Aorta (tissue), 5 donors: ENCODE data around the gene ZNF620. TPM values are rescaled to one million over a fixed set of nuclear protein-coding genes. Genes with fewer than 3 reads are reported as not detected.

Experiments
- ATAC-seq: fragments of 200-7000 bp; cut with Tn5 transposase; one replicate; pipeline ENCODE4 v1.9.1; 2022; ENCODE audit warnings: moderate library complexity; ENCODE audit not compliant: low FRiP score
- DNase-seq, 2 donors: peaks; one replicate each; pipeline ENCODE4 v3.0.0-alpha.2; 2020
- H3K27ac ChIP-seq, 2 donors: one replicate each; pipeline ENCODE4 v1.5.1; 2013; ENCODE audit warnings: low read length in 2 of 2, mild to moderate bottlenecking in 2 of 2, moderate library complexity in 2 of 2, control low read depth in 1 of 2, inconsistent platforms in 1 of 2, low read depth in 1 of 2
- H3K27me3 ChIP-seq, 2 donors: one replicate each; pipeline ENCODE4 v1.6.1; 2013; ENCODE audit warnings: control low read depth in 1 of 2, low read length in 1 of 2, mild to moderate bottlenecking in 1 of 2, moderate library complexity in 1 of 2; ENCODE audit not compliant: insufficient read depth in 2 of 2, control insufficient read depth in 1 of 2
- H3K36me3 ChIP-seq, 2 donors: one replicate each; pipeline ENCODE4 v1.6.1; 2013; ENCODE audit warnings: control low read depth in 1 of 2, low read length in 1 of 2, mild to moderate bottlenecking in 1 of 2; ENCODE audit not compliant: insufficient read depth in 2 of 2, control insufficient read depth in 1 of 2
- H3K4me1 ChIP-seq, 2 donors: one replicate each; pipeline ENCODE4 v1.6.1; 2013; ENCODE audit warnings: low read length in 2 of 2, control low read depth in 1 of 2, mild to moderate bottlenecking in 1 of 2, moderate library complexity in 1 of 2; ENCODE audit not compliant: insufficient read depth in 2 of 2, control insufficient read depth in 1 of 2
- H3K4me3 ChIP-seq, 2 donors: one replicate each; pipeline ENCODE4 v1.5.1; 2013; ENCODE audit warnings: low read length in 2 of 2, control low read depth in 1 of 2, mild to moderate bottlenecking in 1 of 2
- H3K9me3 ChIP-seq: one replicate; pipeline ENCODE4 v1.6.1; 2013; ENCODE audit warnings: mild to moderate bottlenecking, low read length; ENCODE audit not compliant: control insufficient read depth
- WGBS, 2 donors: extraction: QIAGEN DNeasy Blood & Tissue Kit; methylation state at CpG; one replicate each; pipeline ENCODE4 v1.1.7; 2013; 5-methylcytosine and 5-hydroxymethylcytosine counted together
- intact Hi-C, 2 donors: fragments of 100-400 bp; cut with DNase I; formaldehyde crosslinking; loops; one replicate each; pipeline versions ENCODE4 v1.14.2 to v1.15.0; 2022
- polyA plus RNA-seq, 2 donors: library from polyadenylated mRNA; stranded (reverse); fragments of 200-250 nt; gene quantifications; one replicate each; pipeline ENCODE4 v1.2.3, GENCODE V29; 2013
- total RNA-seq, 2 donors: library from RNA; stranded (reverse); fragmentation: NEBNext Ultra II Directional; extraction: Animal tissue kit (Norgen Biotek cat#: 25700); gene quantifications; one replicate each; pipeline ENCODE4 v1.2.1, GENCODE V29; 2021
- donor health status: healthy with polysubstance abuse.
- donor health status: Bipolar disorder and iron deficiency.
- donor health status: DM: no; HTN: no; CAD: no.
- donor health status: DM: no; HTN: no; CAD: no.
- donor health status: DM: yes; HTN: yes; CAD: no.

ZNF620 gene
- total and polyA plus RNA-seq, 4 donors, result 3.7 to 12.3 (median 4.9) TPM

DNA sequence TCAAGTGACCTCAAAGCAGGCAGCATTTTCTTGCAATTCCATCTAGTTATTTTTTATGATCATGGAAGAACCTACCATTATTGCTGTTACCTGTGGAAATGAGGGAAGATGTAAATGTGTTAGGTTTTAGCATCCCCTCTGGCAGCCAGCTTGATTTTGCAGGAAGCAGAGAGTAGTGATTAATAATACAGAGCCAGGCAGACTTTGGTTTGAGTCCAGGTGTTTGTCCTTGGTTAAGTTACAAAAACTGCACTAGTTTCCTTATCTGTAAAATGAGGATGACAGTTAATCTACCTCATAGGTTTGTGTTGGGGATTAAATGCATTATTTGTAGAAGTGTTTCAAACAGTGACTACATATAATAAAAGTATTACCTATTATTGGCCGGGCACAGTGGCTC lies 12.2 kb downstream of the ZNF620 start:
- H3K9me3 ChIP-seq, result no peaks in the 10 kb centered on the region
- no peak for DNase-seq
- intact Hi-C loops, result no loop called here
- no peak for ATAC-seq
- H3K36me3 ChIP-seq, result peaks cover 2 to 4% of the 10 kb centered on the region in 2 donors
- H3K27ac ChIP-seq, result no peak overlapping the region
- no peak overlapping the region for H3K4me3 ChIP-seq
- no peaks in the 10 kb centered on the region for H3K27me3 ChIP-seq
- no peaks in the 10 kb centered on the region for H3K4me1 ChIP-seq
- 85 to 91% methylated on average over 1 of the region's 1 CpG for WGBS, 2 donors

DNA sequence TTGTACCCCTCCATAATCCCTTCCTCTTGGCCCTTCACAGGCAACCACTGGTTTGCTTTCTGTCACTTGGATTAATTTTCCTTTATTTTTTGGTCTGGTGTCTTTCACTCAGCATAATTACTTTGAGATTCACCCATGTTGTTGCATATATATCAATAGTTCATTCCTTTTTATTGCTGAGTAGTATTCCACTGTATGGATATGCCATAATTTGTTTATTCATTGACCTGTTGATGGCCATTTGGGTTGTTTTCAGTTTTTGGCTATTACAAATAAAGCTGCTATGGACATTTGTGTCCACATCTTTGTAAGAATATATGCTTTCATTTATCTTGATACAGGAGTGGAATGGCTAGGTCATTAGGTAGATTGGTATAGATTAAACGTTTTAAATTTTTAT lies 13.0 kb downstream of the ZNF620 start:
- intact Hi-C loops, result no loop called here
- peaks cover 2 to 4% of the 10 kb centered on the region in 2 donors for H3K36me3 ChIP-seq
- H3K9me3 ChIP-seq, result no peaks in the 10 kb centered on the region
- ATAC-seq (no peak), DNase-seq (no peak)
- H3K4me3 ChIP-seq, result no peak overlapping the region
- WGBS, 2 donors, result 90 to 93% methylated on average over 1 of the region's 1 CpG
- H3K27me3 ChIP-seq, result no peaks in the 10 kb centered on the region
- no peaks in the 10 kb centered on the region for H3K4me1 ChIP-seq
- no peak overlapping the region for H3K27ac ChIP-seq

DNA sequence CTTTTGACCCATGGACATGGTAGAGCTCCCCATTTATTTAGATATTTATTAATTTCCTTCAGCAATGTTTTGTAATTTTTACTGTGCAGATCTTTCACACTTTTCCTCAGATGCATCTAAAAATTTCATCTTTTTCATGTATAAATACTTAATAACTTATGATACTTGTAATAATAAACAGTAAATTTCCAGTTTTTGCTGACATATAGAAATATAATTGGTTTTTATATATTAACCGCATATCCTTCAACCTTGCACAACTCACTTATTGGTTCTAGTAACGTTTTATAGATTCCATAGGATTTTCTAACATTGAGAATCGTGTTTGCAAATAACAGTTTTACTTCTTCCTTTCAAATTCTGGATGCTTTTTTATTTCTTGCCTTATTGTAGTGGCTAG lies 15.4 kb downstream of the ZNF620 start:
- Histone ChIP-seq H3K4me1 (no peaks in the 10 kb centered on the region), H3K36me3 (peaks cover 0 to 3% of the 10 kb centered on the region in 2 donors), H3K4me3 (no peak overlapping the region), H3K27ac (no peak overlapping the region), H3K27me3 (no peaks in the 10 kb centered on the region), H3K9me3 (no peaks in the 10 kb centered on the region)
- WGBS, 2 donors, result 73 to 95% methylated on average over 3 of the region's 3 CpGs
- ATAC-seq (no peak), DNase-seq (no peak)
- intact Hi-C loops, result loop anchor here (10.0 kb wide), 3 partner anchors 46 to 1574 kb away; partner anchors contain the start of genes EIF1B (in 1 of the 2), TRAK1 (in 1 of the 2) and ZNF619 (in 1 of the 2)

DNA sequence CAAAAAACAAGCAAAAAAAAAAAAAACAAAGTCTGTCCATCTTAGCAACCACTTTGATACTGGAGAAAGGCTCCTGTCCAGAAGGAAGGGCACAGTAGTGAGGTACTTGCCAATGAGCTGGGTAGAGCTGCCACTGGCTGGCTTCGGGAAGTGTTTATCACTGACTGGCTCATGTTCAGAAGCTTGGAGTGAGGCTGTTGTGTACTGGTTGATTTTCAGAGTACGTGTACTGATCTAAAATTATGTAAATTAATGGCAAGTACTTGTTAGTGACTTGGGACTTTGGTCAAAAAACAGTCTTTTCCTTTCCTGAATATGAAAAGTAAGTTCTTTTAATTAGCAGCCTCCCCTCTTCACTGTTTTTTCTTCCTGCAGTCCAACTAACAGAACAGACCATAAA lies 17.9 kb downstream of the ZNF620 start:
- peak overlapping the region in 1 of 2 donors; percentile 70 for H3K27ac ChIP-seq
- H3K9me3 ChIP-seq, result no peaks in the 10 kb centered on the region
- intact Hi-C loops, result loop anchor here (1.0 to 10.0 kb wide), 5 partner anchors 15 to 1571 kb away; partner anchors contain the start of genes EIF1B (in 1 of the 2), RPL14 (in 1 of the 2), TRAK1 (in 1 of the 2) and ZNF619 (in 1 of the 2)
- no peak overlapping the region for H3K4me3 ChIP-seq
- ATAC-seq (no peak), DNase-seq (no peak)
- 25% methylated on average over 2 of the region's 2 CpGs for WGBS, 2 donors
- H3K4me1 ChIP-seq, result no peaks in the 10 kb centered on the region
- no peaks in the 10 kb centered on the region for H3K27me3 ChIP-seq
- H3K36me3 ChIP-seq, result no peaks in the 10 kb centered on the region

DNA sequence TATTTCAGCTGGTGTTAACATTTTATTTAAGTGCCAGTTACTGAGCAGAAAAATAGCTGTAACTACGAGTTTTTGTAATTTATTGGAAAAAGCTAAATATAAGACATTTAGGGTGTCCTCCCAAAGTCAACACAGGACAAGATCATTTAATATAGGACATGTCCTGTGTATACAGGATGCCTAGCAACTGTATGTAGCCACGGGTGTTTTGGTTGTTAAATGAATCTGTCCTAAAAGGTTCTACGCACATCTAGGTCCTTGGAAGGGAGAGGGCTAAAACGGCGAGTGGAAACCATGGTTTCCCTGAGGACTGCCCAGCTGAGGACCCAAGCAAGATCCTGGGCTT lies 18.4 kb downstream of the ZNF620 start:
- WGBS, 2 donors, result 16 to 18% methylated on average over 5 of the region's 5 CpGs
- H3K4me3 ChIP-seq, result peak overlapping the region; percentile 44
- no peaks in the 10 kb centered on the region for H3K9me3 ChIP-seq
- peaks cover 0 to 3% of the 10 kb centered on the region in 2 donors for H3K36me3 ChIP-seq
- DNase-seq (no peak), ATAC-seq (peak; percentile 34)
- no peaks in the 10 kb centered on the region for H3K4me1 ChIP-seq
- intact Hi-C loops, result loop anchor here (1.0 to 10.0 kb wide), 4 partner anchors 49 to 1571 kb away; partner anchors contain the start of genes EIF1B (in 1 of the 2), RPL14 (in 1 of the 2), TRAK1 (in 1 of the 2) and ZNF619 (in 1 of the 2)
- H3K27me3 ChIP-seq, result no peaks in the 10 kb centered on the region
- peak overlapping the region; percentile 3 to 81 for H3K27ac ChIP-seq

DNA sequence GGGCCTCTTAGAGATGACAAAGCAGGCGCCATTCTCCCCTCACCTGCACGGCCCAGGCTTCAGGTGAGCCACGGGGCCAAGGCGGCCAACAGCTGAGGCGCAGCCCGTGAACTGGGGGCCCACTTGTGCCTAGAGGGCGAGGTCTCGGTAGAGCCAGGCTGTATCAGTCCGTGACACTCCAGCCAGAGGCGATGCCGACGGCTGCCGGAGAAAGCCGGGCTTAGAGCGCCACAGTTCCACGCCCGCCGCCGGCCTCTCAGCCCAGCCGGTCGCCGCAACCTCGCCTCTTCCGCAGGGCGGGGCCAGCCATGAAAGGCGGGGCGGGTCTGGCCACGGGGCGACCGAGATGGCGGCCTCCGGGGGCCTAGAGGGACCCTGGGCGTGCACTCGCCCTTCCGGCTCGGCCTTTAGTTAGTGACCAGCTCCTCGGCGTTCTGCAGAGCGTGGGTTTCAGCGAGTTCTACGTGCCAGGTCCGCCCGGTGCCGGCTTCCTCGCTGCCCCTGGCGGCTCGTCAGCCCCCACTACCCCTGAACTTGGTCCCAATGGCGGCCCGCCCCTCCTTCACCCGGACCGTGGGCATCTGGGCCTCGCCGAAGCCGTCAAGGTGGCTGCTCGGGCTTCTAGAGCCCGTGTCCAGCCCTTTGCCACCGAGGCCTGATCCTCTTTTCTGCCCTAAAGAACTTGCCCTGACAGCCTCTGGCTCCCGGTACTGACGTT lies 18.9 kb downstream of the ZNF620 start, which contains the start of gene ZNF621:
Gene ZNF621 (plus strand): TSS at position 393 of the 718 bp plus-strand sequence. CDS start 881 bp downstream, outside the sequence.
- DNase-seq, result peak; percentile 95 to 97
- Histone ChIP-seq H3K36me3 (peaks cover 0 to 6% of the 10 kb centered on the region in 2 donors), H3K27ac (peak within 1 kb of the TSS; percentile 3 to 81), H3K9me3 (no peaks in the 10 kb centered on the region), H3K4me1 (no peaks in the 10 kb centered on the region), H3K4me3 (peak within 1 kb of the TSS; percentile 44 to 68), H3K27me3 (no peaks in the 10 kb centered on the region)
- 0% methylated on average over 52 to 59 of the region's 59 CpGs for WGBS, 2 donors
- intact Hi-C loops, result loop anchor here (1.0 to 10.0 kb wide), 4 partner anchors 50 to 1570 kb away; partner anchors contain the start of genes EIF1B (in 1 of the 2), RPL14 (in 1 of the 2), TRAK1 (in 1 of the 2) and ZNF619 (in 1 of the 2)
- peak; percentile 99 for ATAC-seq

DNA sequence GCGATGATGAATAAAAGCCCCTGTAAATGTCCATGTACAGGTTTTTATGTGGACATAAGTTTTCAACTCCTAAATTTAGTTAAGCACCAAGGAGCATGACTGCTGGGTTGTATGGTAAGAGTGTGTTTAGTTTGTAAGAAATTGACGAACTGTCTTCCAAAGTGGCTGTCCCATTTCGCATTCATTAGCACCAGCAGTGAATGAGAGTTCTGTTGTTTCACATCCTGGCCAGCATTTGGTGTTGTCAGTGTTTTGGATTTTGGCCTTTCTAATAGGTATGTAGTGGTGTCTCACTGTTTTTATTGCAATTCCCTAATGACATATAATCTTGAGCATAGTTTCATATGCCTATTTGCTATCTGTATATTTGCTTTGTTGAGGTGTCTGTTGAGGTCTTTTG lies 22.6 kb downstream of the ZNF620 start:
- H3K36me3 ChIP-seq, result peaks cover 20 to 33% of the 10 kb centered on the region in 2 donors
- intact Hi-C loops, result loop anchor here (10.0 kb wide), 3 partner anchors 54 to 1566 kb away; partner anchors contain the start of genes EIF1B (in 1 of the 2), TRAK1 (in 1 of the 2) and ZNF619 (in 1 of the 2)

DNA sequence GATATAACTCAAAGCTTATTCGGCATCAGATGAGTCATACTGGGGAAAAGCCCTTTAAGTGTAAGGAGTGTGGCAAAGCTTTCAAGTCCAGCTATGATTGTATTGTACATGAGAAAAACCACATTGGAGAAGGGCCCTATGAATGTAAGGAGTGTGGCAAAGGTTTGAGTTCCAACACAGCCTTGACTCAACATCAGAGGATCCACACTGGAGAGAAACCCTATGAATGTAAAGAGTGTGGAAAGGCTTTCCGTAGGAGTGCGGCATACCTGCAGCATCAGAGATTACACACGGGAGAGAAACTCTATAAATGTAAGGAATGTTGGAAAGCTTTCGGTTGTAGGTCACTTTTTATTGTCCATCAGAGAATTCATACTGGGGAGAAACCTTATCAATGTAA lies 26.4 kb downstream of the ZNF620 start:
- 98 to 100% methylated on average over 5 of the region's 5 CpGs for WGBS, 2 donors
- Histone ChIP-seq H3K9me3 (peaks cover 20% of the 10 kb centered on the region), H3K27me3 (no peaks in the 10 kb centered on the region), H3K4me1 (no peaks in the 10 kb centered on the region), H3K36me3 (peaks cover 34 to 42% of the 10 kb centered on the region in 2 donors), H3K4me3 (no peak overlapping the region), H3K27ac (no peak overlapping the region)
- DNase-seq (no peak), ATAC-seq (no peak)
- intact Hi-C loops, result no loop called here

More for the DNA sequence above, 22.6 kb downstream of the ZNF620 start:
- H3K9me3 ChIP-seq, result peaks cover 9% of the 10 kb centered on the region
- H3K27ac ChIP-seq, result no peak overlapping the region
- H3K4me1 ChIP-seq, result no peaks in the 10 kb centered on the region
- ATAC-seq, result no peak
- WGBS, 2 donors, result 89 to 96% methylated on average over 3 of the region's 3 CpGs
- no peak overlapping the region for H3K4me3 ChIP-seq
- H3K27me3 ChIP-seq, result no peaks in the 10 kb centered on the region
- DNase-seq, result no peak
